ENCODE results near the gene KCNJ12. TPM values are rescaled to one million over a fixed set of nuclear protein-coding genes. Genes with fewer than 3 reads are reported as not detected.

KCNJ12 gene
- total and polyA plus RNA-seq, 2 of the 13 experiments (the other 11 are each of a cell fraction or from before 2014, with no cell fraction given) = not detected

GRCh38 chr17:21378553-21378952 is 2.4 kb downstream of the KCNJ12 start:
- peaks cover 12 to 62% of the 10 kb centered on the region in 2 experiments for H3K27me3 ChIP-seq (ENCODE audit: control insufficient read depth in 1 of 2, insufficient read depth in 2 of 2, low read length in 2 of 2)
- H3K9ac ChIP-seq (ENCODE audit: insufficient read depth, low read depth, low read length) = no peak overlapping the region
- ATAC-seq = no peak
- no peaks in the 10 kb centered on the region for H3K79me2 ChIP-seq (ENCODE audit: insufficient read depth, low read length)
- 6% methylated on average over 4 of the region's 5 CpGs for WGBS (ENCODE audit: low lambda C conversion rate)
- ChIA-PET CTCF (ENCODE audit: low intra/inter-chr PET ratio, low total read pairs) (no interaction called here), POLR2A (no interaction called here)
- H3K27ac ChIP-seq (ENCODE audit: extremely low read length, insufficient read depth, low read length) = no peak overlapping the region
- no peak overlapping the region for H3K4me3 ChIP-seq (replicated peaks in 1 of 3; ENCODE audit: insufficient read depth in 1 of 3, low read depth in 2 of 3, low read length in 3 of 3)
- no peaks in the 10 kb centered on the region for H4K20me1 ChIP-seq (ENCODE audit: insufficient read depth, low read length)
- in situ Hi-C loops (cut with HindIII; ENCODE audit: extremely low pct_ligation_motif_present, low pct_unique_long_range_greater_than_20kb) = no loop called here
- H3K4me1 ChIP-seq (ENCODE audit: insufficient read depth, low read length) = no peaks in the 10 kb centered on the region
- H3K36me3 ChIP-seq (replicated peaks in 1 of 2; ENCODE audit: control insufficient read depth in 1 of 2, insufficient read depth in 2 of 2, low read length in 2 of 2) = no peaks in the 10 kb centered on the region
- no peak for DNase-seq (ENCODE audit: low spot score)
- BruUV-seq (replicated peaks) = no TSS peak
- FAIRE-seq = no peak
- no peaks in the 10 kb centered on the region for H3K9me3 ChIP-seq (ENCODE audit: low read length)
- no peak overlapping the region for H3K4me2 ChIP-seq (ENCODE audit: low read depth, low read length)
- no peak overlapping the region for H2AFZ ChIP-seq (ENCODE audit: low read length)
- intact Hi-C loops (cut with micrococcal nuclease; ENCODE audit: unreplicated experiment) = no loop called here
- TF ChIP-seq TCF7L2 (IDR thresholded peaks at IDR 0.05; ENCODE audit: low read depth, low read length) (no peak), LCORL (IDR thresholded peaks at IDR 0.05) (no peak), LCORL (CRISPR knock-in tag; IDR thresholded peaks at IDR 0.05) (no peak), SOX5 (CRISPR knock-in tag; IDR thresholded peaks at IDR 0.05; ENCODE audit: borderline replicate concordance) (no peak), ZBTB3 (CRISPR knock-in tag; IDR thresholded peaks at IDR 0.05; ENCODE audit: borderline replicate concordance, low read depth) (no peak), YEATS4 (CRISPR knock-in tag; IDR thresholded peaks at IDR 0.05; ENCODE audit: borderline replicate concordance) (no peak), ZNF33A (CRISPR knock-in tag; IDR thresholded peaks at IDR 0.05; ENCODE audit: borderline replicate concordance) (no peak), SCMH1 (CRISPR knock-in tag; IDR thresholded peaks at IDR 0.05; ENCODE audit: borderline replicate concordance) (no peak), STAT5B (CRISPR knock-in tag; IDR thresholded peaks at IDR 0.05) (no peak), RFX5 (IDR thresholded peaks at IDR 0.05; ENCODE audit: low read depth, low read length) (no peak), ZNF354B (CRISPR knock-in tag; IDR thresholded peaks at IDR 0.05) (no peak), KLF16 (CRISPR knock-in tag; IDR thresholded peaks at IDR 0.05) (no peak), KAT2B (IDR thresholded peaks at IDR 0.05; ENCODE audit: borderline replicate concordance, low read depth, low read length) (no peak), RAD51 (IDR thresholded peaks at IDR 0.05; ENCODE audit: borderline replicate concordance) (no peak), KMT2A (CRISPR knock-in tag; IDR thresholded peaks at IDR 0.05) (no peak), TBX3 (IDR thresholded peaks at IDR 0.05; ENCODE audit: borderline replicate concordance) (no peak), NONO (IDR thresholded peaks at IDR 0.05) (no peak), NONO (CRISPR knock-in tag; conservative IDR thresholded peaks at IDR 0.05) (no peak), ZFYVE20 (CRISPR knock-in tag; IDR thresholded peaks at IDR 0.05; ENCODE audit: borderline replicate concordance, low read depth) (no peak)
- TF ChIP-seq, protein P1, sequence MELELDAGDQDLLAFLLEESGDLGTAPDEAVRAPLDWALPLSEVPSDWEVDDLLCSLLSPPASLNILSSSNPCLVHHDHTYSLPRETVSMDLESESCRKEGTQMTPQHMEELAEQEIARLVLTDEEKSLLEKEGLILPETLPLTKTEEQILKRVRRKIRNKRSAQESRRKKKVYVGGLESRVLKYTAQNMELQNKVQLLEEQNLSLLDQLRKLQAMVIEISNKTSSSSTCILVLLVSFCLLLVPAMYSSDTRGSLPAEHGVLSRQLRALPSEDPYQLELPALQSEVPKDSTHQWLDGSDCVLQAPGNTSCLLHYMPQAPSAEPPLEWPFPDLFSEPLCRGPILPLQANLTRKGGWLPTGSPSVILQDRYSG (CRISPR knock-in tag; IDR thresholded peaks at IDR 0.05) = no peak

Data from HepG2 (cell line).